Pancreas (tissue), 10 donors: ENCODE results near the gene SRPRB. TPM values are rescaled to one million over a fixed set of nuclear protein-coding genes. Genes with fewer than 3 reads are reported as not detected.

Source experiments
- ATAC-seq, 4 donors: fragments of 200-7000 bp; cut with Tn5 transposase; one replicate each; pipeline versions ENCODE4 v1.8.0 to v1.9.1; 2020; ENCODE audit warnings: mild to moderate bottlenecking in 4 of 4, moderate library complexity in 4 of 4
- DNase-seq, 6 donors: peaks; one replicate each; pipeline ENCODE4 v3.0.0-alpha.2; 2020
- FAIRE-seq: peaks from 2 replicates; lab custom pipeline; 2012; peaks lifted over from hg19 to GRCh38; lab: Jason Lieb, UNC
- H3K27ac ChIP-seq, 4 donors: fragments of 200-600 bp; sonication (generic); 1 replicate in 3 of 4; 2 replicates in 1 of 4; pipeline versions ENCODE4 v1.5.0 to v1.8.0; 2020
- H3K27me3 ChIP-seq, 4 donors: fragments of 200-600 bp; one replicate each; pipeline ENCODE4 v1.8.0; 2021
- H3K36me3 ChIP-seq, 3 donors: fragments of 200-600 bp; sonication (generic) in 1 of 3; one replicate each; pipeline versions ENCODE4 v1.5.0 to v1.8.0; 2020 to 2021
- H3K4me1 ChIP-seq, 3 donors: fragments of 200-600 bp; one replicate each; pipeline ENCODE4 v1.8.0; 2021
- H3K4me3 ChIP-seq, 4 donors: fragments of 200-600 bp; sonication (generic) in 2 of 4; one replicate each; pipeline versions ENCODE4 v1.5.0 to v1.8.0; 2020 to 2021
- H3K9me3 ChIP-seq, 4 donors: fragments of 200-600 bp; one replicate each; pipeline ENCODE4 v1.8.0; 2021
- CTCF ChIP-seq, 4 donors: fragments of 200-600 bp; sonication (generic) in 3 of 4; IDR thresholded peaks; one replicate each; pipeline versions ENCODE4 v1.5.0 to v1.8.0; 2021; ENCODE audit warnings: antibody characterized with exemption in 4 of 4
- WGBS, 2 donors: extraction: QIAGEN DNeasy Blood & Tissue Kit; methylation state at CpG; one replicate each; pipeline ENCODE4 v1.1.7; 2013; 5-methylcytosine and 5-hydroxymethylcytosine counted together
- intact Hi-C, 3 donors: fragments of 100-400 bp; cut with DNase I; formaldehyde crosslinking; loops; one replicate each; pipeline versions ENCODE4 v1.11.1 to v1.14.2; 2022
- polyA plus RNA-seq, 2 donors: library from polyadenylated mRNA; stranded (reverse); fragments of 200-250 nt; gene quantifications; one replicate each; pipeline ENCODE4 v1.2.3, GENCODE V29; 2013
- total RNA-seq, 6 donors: library from RNA; stranded (reverse); fragmentation: NEBNext Ultra II Directional in 4 of 6; extraction: Animal tissue kit (Norgen Biotek cat#: 25700) in 4 of 6; gene quantifications; one replicate each; pipeline versions ENCODE4 v1.2.1 to v1.2.4, GENCODE V29; 2021 to 2023
- donor health status: healthy with polysubstance abuse.
- donor health status: DM: no; HTN: no; CAD: no; lungs with moderate emphysema.
- donor health status: DM: no; HTN: no; CAD: no.
- donor health status: control.
- donor health status: control.
- donor health status: Bipolar disorder and iron deficiency.
- donor health status: DM: yes; HTN: yes; CAD: no.
- donor health status: DM: no; HTN: no; CAD: no.
- donor health status: DM: no; HTN: no; CAD: no.
- donor health status: DM: yes; HTN: yes; CAD: no.

SRPRB gene
- total and polyA plus RNA-seq, 8 donors = 37.0 to 132 (median 75.3) TPM

- H3K27me3 ChIP-seq = no peaks in the 10 kb centered on the region
- no peak for FAIRE-seq
- no peak overlapping the region for H3K27ac ChIP-seq
- no peak for DNase-seq
- TF ChIP-seq CTCF (IDR thresholded peaks at IDR 0.05) = no peak
- 58 to 63% methylated on average over 4 of the region's 4 CpGs for WGBS, 2 donors
- intact Hi-C loops = no loop called here
- H3K9me3 ChIP-seq = no peaks in the 10 kb centered on the region
- H3K4me1 ChIP-seq = no peaks in the 10 kb centered on the region
- H3K4me3 ChIP-seq = no peak overlapping the region
- H3K36me3 ChIP-seq = no peaks in the 10 kb centered on the region
- no peak for ATAC-seq
Measured at GRCh38 chr3:133842158-133842557, 36.5 kb downstream of the SRPRB start.

- no peaks in the 10 kb centered on the region for H3K27me3 ChIP-seq
- FAIRE-seq (no peak), ATAC-seq (no peak), DNase-seq (no peak)
- no peaks in the 10 kb centered on the region for H3K36me3 ChIP-seq
- WGBS, 2 donors = 70 to 83% methylated on average over 7 of the region's 7 CpGs
- H3K4me3 ChIP-seq = no peak overlapping the region
- no peaks in the 10 kb centered on the region for H3K9me3 ChIP-seq
- H3K4me1 ChIP-seq = no peaks in the 10 kb centered on the region
- no peak for TF ChIP-seq CTCF (IDR thresholded peaks at IDR 0.05)
- intact Hi-C loops = no loop called here
- no peak overlapping the region for H3K27ac ChIP-seq
Measured at GRCh38 chr3:133843634-133844033, 38.0 kb downstream of the SRPRB start.

GRCh38 chr3:133845127-133845526, 39.5 kb downstream of the SRPRB start:
- ATAC-seq (no peak), FAIRE-seq (no peak)

GRCh38 chr3:133849346-133849745, 43.7 kb downstream of the SRPRB start:
- H3K27ac ChIP-seq = no peak overlapping the region
- no peak for ATAC-seq
- intact Hi-C loops = no loop called here

More at GRCh38 chr3:133845127-133845526, 39.5 kb downstream of the SRPRB start:
- Histone ChIP-seq H3K27me3 (no peaks in the 10 kb centered on the region), H3K36me3 (no peaks in the 10 kb centered on the region), H3K27ac (no peak overlapping the region), H3K4me1 (no peaks in the 10 kb centered on the region), H3K9me3 (no peaks in the 10 kb centered on the region), H3K4me3 (no peak overlapping the region)
- no peak for DNase-seq
- no peak for TF ChIP-seq CTCF (IDR thresholded peaks at IDR 0.05)
- 95 to 100% methylated on average over 4 of the region's 4 CpGs for WGBS, 2 donors
- intact Hi-C loops = no loop called here

GRCh38 chr3:133850034-133850433, 44.4 kb downstream of the SRPRB start:
- no peak overlapping the region for H3K27ac ChIP-seq
- no peak for TF ChIP-seq CTCF (IDR thresholded peaks at IDR 0.05)
- 91 to 100% methylated on average over 1 of the region's 1 CpG for WGBS, 2 donors
- FAIRE-seq (no peak), DNase-seq (no peak), ATAC-seq (no peak)
- no peaks in the 10 kb centered on the region for H3K36me3 ChIP-seq
- H3K4me3 ChIP-seq = no peak overlapping the region
- intact Hi-C loops = no loop called here
- H3K4me1 ChIP-seq = no peaks in the 10 kb centered on the region
- no peaks in the 10 kb centered on the region for H3K27me3 ChIP-seq
- H3K9me3 ChIP-seq = no peaks in the 10 kb centered on the region

More at GRCh38 chr3:133849346-133849745, 43.7 kb downstream of the SRPRB start:
- no peaks in the 10 kb centered on the region for H3K27me3 ChIP-seq
- H3K36me3 ChIP-seq = no peaks in the 10 kb centered on the region
- no peak for FAIRE-seq
- TF ChIP-seq CTCF (IDR thresholded peaks at IDR 0.05) = no peak
- H3K9me3 ChIP-seq = no peaks in the 10 kb centered on the region
- H3K4me1 ChIP-seq = no peaks in the 10 kb centered on the region
- no peak for DNase-seq
- H3K4me3 ChIP-seq = no peak overlapping the region
